Activated CD4-positive, alpha-beta memory T cell treated with anti-CD3 and anti-CD28 coated beads for 36 hours (primary cell): ENCODE measurements around the gene UTP25. TPM values are rescaled to one million over a fixed set of nuclear protein-coding genes. Genes with fewer than 3 reads are reported as not detected.

ENCODE experiments used
- CTCF ChIA-PET: fragments of 350-600 bp; sonication (Branson Sonifier 250); formaldehyde crosslinking; loops from one replicate; lab custom pipeline; 2021; ENCODE audit warnings: antibody characterized with exemption, inconsistent platforms; lab: Charles Lee
- POLR2A ChIA-PET: fragments of 350-600 bp; sonication (Branson Sonifier 250); formaldehyde crosslinking; loops from one replicate; lab custom pipeline; 2021; ENCODE audit warnings: antibody characterized with exemption; lab: Charles Lee
- DNase-seq: peaks from one replicate; pipeline ENCODE4 v3.0.0-alpha.2; 2020
- H3K27ac Mint-ChIP-seq: one replicate; pipeline ENCODE4 v1.8.0; 2021; ENCODE audit warnings: mixed read lengths
- H3K27me3 Mint-ChIP-seq: one replicate; pipeline ENCODE4 v1.8.0; 2021; ENCODE audit warnings: mixed read lengths
- H3K36me3 Mint-ChIP-seq: one replicate; pipeline ENCODE4 v1.8.0; 2021; ENCODE audit warnings: mixed read lengths
- H3K4me1 Mint-ChIP-seq: one replicate; pipeline ENCODE4 v1.8.0; 2021; ENCODE audit warnings: low read depth, mixed read lengths
- H3K4me3 Mint-ChIP-seq: one replicate; pipeline ENCODE4 v1.8.0; 2021; ENCODE audit warnings: mild to moderate bottlenecking, mixed read lengths
- H3K9me3 Mint-ChIP-seq: one replicate; pipeline ENCODE4 v1.8.0; 2021; ENCODE audit warnings: mixed read lengths
- intact Hi-C: fragments of 100-400 bp; cut with micrococcal nuclease; formaldehyde crosslinking; loops from one replicate; pipeline ENCODE4 v1.15.1; 2023
- total RNA-seq, 2 experiments: library from RNA; stranded (reverse); gene quantifications; one replicate each; pipeline ENCODE4 v1.2.3, GENCODE V29; 2021

Gene UTP25
- total RNA-seq, 2 experiments from 2014 or later, result 6.6 to 7.1 TPM

DNA sequence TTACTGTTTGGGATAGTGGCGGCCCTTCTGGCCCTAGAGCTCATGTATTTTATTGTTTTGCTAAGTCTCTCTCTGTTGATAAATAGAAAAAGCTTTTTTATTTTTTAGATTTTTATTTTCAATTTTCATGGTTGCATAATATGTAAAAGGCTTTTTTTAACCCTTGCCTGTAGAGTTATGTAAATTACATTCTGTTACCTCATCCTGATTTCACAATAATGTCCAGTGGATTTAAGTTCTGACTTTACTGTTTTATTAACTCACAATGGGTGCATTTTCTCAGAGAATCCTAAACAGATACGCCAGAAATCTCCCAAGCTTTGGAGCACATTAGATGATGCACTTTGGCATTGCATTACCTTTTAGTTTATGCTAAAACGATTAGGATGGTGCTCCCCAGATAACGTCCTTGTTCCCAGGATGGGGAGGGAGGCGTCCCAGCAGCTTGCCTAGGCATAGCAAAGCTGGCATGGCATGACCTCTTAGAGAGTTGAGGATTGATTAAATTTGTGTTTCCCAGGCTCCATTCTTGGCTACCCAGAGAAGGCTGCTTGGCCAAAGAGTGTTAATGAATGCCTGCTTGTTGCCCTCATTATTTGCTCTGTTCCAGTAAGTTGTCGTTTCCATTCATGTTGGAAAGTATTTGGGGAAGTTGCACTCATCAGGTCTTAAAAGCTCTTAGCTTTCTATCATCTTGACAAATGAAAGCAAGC lies 17.1 kb downstream of the UTP25 start:
- Mint-ChIP-seq H3K27me3 (no peaks in the 10 kb centered on the region), H3K4me1 (peaks cover 6% of the 10 kb centered on the region), H3K4me3 (no peak overlapping the region), H3K36me3 (peaks cover 53% of the 10 kb centered on the region), H3K27ac (no peak overlapping the region), H3K9me3 (no peaks in the 10 kb centered on the region)
- DNase-seq, result no peak
- ChIA-PET CTCF (interaction anchor here (1.9 to 2.7 kb wide), 2 partner anchors 15 to 22 kb away, joined by 8 to 11 read pairs; no protein-coding TSS in a partner anchor), POLR2A (no interaction called here)
- intact Hi-C loops, result no loop called here

- Mint-ChIP-seq H3K36me3 (peaks cover 48% of the 10 kb centered on the region), H3K27me3 (no peaks in the 10 kb centered on the region), H3K4me3 (no peak overlapping the region), H3K9me3 (no peaks in the 10 kb centered on the region), H3K27ac (no peak overlapping the region), H3K4me1 (peaks cover 1% of the 10 kb centered on the region)
- ChIA-PET CTCF (interaction anchor here (1.9 to 2.7 kb wide), 2 partner anchors 15 to 22 kb away, joined by 8 to 11 read pairs; no protein-coding TSS in a partner anchor), POLR2A (no interaction called here)
- intact Hi-C loops, result no loop called here
- no peak for DNase-seq
Measured at GRCh38 chr1:209845408-209845725, 17.6 kb downstream of the UTP25 start.

- Mint-ChIP-seq H3K4me1 (no peaks in the 10 kb centered on the region), H3K36me3 (peaks cover 37% of the 10 kb centered on the region), H3K9me3 (no peaks in the 10 kb centered on the region), H3K27me3 (no peaks in the 10 kb centered on the region), H3K4me3 (no peak overlapping the region), H3K27ac (no peak overlapping the region)
- no peak for DNase-seq
- intact Hi-C loops, result no loop called here
- ChIA-PET POLR2A (interaction anchor here (1.3 kb wide), 1 partner anchor 9 kb away, joined by 4 read pairs; no protein-coding TSS in a partner anchor), CTCF (interaction anchor here (0.9 to 1.7 kb wide), 3 partner anchors 10 to 26 kb away, joined by 4 to 5 read pairs (median 5); no protein-coding TSS in a partner anchor)
Measured at GRCh38 chr1:209849388-209849787, 21.6 kb downstream of the UTP25 start.

DNA sequence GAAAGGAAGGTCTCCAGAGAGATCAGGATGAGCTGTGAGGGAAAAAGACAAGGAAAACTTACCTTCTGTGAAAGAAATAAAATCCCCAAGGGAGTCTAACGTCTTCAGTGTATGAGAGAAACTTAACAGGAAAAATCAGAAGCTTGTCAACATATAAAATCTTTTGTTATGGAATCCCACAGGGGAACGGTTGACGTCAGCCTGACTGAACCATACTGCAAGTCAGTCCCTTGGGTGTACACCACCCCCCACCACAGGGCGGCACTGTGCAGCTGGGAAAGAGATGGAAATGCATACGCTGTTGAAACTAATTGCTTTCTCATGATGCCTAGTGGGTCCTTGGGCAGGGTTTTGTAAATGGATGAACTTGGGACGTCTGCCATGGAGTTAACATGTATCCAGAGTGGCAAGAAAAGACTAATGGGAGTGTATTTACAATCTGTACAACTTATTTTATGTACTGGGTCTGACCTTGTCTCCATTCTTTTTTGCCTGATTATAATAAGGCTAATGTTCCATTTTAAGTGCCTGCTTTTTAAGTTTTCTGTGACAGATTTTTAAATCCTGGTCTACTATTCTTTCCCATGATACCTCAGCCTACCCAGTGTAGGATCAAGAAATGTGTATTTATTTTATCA lies 22.7 kb downstream of the UTP25 start:
- Mint-ChIP-seq H3K4me1 (no peaks in the 10 kb centered on the region), H3K4me3 (no peak overlapping the region), H3K27me3 (no peaks in the 10 kb centered on the region), H3K36me3 (peaks cover 34% of the 10 kb centered on the region), H3K27ac (no peak overlapping the region), H3K9me3 (no peaks in the 10 kb centered on the region)
- ChIA-PET POLR2A (interaction anchor here (1.3 kb wide), 1 partner anchor 11 kb away, joined by 4 read pairs; no protein-coding TSS in a partner anchor), CTCF (interaction anchor here (0.8 to 1.7 kb wide), 5 partner anchors 10 to 29 kb away, joined by 3 to 5 read pairs (median 4); no protein-coding TSS in a partner anchor)
- intact Hi-C loops, result no loop called here
- DNase-seq, result peak; percentile 50

GRCh38 chr1:209853676-209854075 lies 25.9 kb downstream of the UTP25 start:
- CTCF ChIA-PET, result interaction anchor here (1.0 kb wide), 1 partner anchor 85 kb away, joined by 3 read pairs; no protein-coding TSS in a partner anchor

GRCh38 chr1:209854196-209854595 lies 26.4 kb downstream of the UTP25 start:
- no peaks in the 10 kb centered on the region for H3K9me3 Mint-ChIP-seq
- no peak for DNase-seq
- H3K27ac Mint-ChIP-seq, result no peak overlapping the region
- H3K4me1 Mint-ChIP-seq, result no peaks in the 10 kb centered on the region
- no peak overlapping the region for H3K4me3 Mint-ChIP-seq
- intact Hi-C loops, result no loop called here
- H3K36me3 Mint-ChIP-seq, result peaks cover 18% of the 10 kb centered on the region
- ChIA-PET POLR2A (interaction anchor here (0.6 kb wide), 1 partner anchor 16 kb away, joined by 3 read pairs; no protein-coding TSS in a partner anchor), CTCF (interaction anchor here (1.0 kb wide), 2 partner anchors 31 to 85 kb away, joined by 3 read pairs; no protein-coding TSS in a partner anchor)
- H3K27me3 Mint-ChIP-seq, result no peaks in the 10 kb centered on the region

More at GRCh38 chr1:209853676-209854075, 25.9 kb downstream of the UTP25 start:
- DNase-seq, result no peak
- Mint-ChIP-seq H3K27ac (no peak overlapping the region), H3K4me1 (no peaks in the 10 kb centered on the region), H3K27me3 (no peaks in the 10 kb centered on the region), H3K36me3 (peaks cover 18% of the 10 kb centered on the region), H3K4me3 (no peak overlapping the region), H3K9me3 (no peaks in the 10 kb centered on the region)
- POLR2A ChIA-PET, result interaction anchor here (0.6 kb wide), 1 partner anchor 15 kb away, joined by 3 read pairs; no protein-coding TSS in a partner anchor
- intact Hi-C loops, result no loop called here

DNA sequence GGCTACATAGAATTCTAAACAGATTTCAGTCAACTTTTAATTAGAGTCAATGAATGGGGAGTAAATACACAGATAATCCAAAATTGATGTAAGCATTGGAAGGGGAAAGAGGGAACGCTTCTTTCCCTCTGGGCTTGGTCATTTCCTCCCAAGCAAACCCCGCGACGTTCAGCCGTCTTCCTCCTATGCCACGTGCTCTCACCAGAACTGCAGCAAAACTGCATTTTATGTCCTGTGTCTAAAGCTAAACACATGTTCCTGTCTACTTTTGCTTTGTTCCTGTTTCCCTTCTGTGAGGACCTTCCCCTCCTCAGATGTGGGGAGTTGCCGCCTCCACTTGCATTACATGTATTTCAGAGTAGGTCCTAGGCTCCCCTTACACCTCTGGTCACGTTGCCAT lies 27.2 kb downstream of the UTP25 start:
- intact Hi-C loops, result no loop called here
- H3K27me3 Mint-ChIP-seq, result no peaks in the 10 kb centered on the region
- ChIA-PET POLR2A (no interaction called here), CTCF (interaction anchor here (1.0 kb wide), 2 partner anchors 32 to 86 kb away, joined by 3 read pairs; no protein-coding TSS in a partner anchor)
- H3K9me3 Mint-ChIP-seq, result no peaks in the 10 kb centered on the region
- no peak overlapping the region for H3K4me3 Mint-ChIP-seq
- no peak overlapping the region for H3K27ac Mint-ChIP-seq
- no peaks in the 10 kb centered on the region for H3K4me1 Mint-ChIP-seq
- DNase-seq, result no peak
- peaks cover 18% of the 10 kb centered on the region for H3K36me3 Mint-ChIP-seq

- ChIA-PET POLR2A (no interaction called here), CTCF (no interaction called here)
- Mint-ChIP-seq H3K9me3 (no peaks in the 10 kb centered on the region), H3K36me3 (peaks cover 18% of the 10 kb centered on the region), H3K4me1 (no peaks in the 10 kb centered on the region), H3K27me3 (no peaks in the 10 kb centered on the region), H3K27ac (no peak overlapping the region), H3K4me3 (no peak overlapping the region)
- DNase-seq, result no peak
- intact Hi-C loops, result no loop called here
Measured at GRCh38 chr1:209855623-209856022, 27.9 kb downstream of the UTP25 start.

DNA sequence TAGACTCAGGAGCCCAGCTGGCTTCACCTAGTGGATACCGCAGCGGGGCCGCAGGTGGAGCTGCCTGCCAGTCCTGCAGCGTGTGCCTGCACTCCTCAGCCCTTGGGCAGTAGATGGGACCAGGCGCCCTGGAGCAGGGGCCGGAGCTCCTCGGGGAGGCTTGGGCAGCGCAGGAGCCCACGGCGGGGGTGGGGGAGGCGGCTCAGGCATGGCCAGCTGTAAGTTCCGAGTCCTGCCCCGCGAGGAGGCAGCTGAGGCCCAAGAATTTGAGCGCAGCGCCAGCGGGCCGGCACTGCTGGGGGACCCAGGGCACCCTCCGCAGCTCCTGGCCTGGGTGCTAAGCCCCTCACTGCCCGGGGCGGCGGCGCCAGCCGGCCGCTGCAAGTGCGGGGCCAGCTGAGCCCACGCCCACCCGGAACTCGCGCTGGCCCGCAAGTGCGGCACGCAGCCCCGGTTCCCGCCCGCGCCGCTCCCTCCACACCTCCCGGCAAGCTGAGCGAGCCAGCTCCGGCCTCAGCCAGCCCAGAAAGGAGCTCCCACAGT lies 30.9 kb downstream of the UTP25 start:
- Mint-ChIP-seq H3K4me3 (no peak overlapping the region), H3K36me3 (peaks cover 1% of the 10 kb centered on the region), H3K27ac (no peak overlapping the region), H3K27me3 (peaks cover 10% of the 10 kb centered on the region), H3K4me1 (no peaks in the 10 kb centered on the region), H3K9me3 (no peaks in the 10 kb centered on the region)
- DNase-seq, result no peak
- intact Hi-C loops, result no loop called here
- POLR2A ChIA-PET, result no interaction called here
- CTCF ChIA-PET, result interaction anchor here (0.7 to 2.5 kb wide), 7 partner anchors 15 to 417 kb away, joined by 3 to 14 read pairs (median 4); no protein-coding TSS in a partner anchor

DNA sequence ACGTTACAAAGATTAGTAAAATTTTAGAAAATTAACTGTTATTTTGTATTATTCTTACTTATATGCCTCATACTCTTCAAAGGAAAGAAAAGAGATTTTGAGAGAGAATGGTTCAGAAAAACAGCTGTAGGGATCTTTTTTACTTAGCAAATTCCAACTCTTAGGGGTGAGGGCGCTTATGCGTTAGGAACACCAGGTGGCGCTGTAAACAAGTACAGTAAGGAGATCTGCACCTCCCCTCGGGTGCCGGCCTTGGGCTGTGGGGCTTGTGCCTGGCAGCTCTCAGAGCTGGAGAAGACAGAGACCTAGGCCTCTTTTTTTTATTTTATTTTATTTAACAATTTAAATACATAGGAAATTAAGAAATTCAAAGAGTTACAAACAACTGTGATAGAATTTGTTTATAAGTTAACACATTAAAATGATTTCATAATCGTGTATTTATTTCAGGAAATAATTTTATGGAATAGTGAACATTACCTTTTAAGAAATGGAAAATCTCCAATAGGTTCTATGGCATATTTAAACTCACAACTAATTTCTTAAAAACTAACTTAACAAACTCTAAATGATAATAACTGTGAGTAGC lies 32.6 kb downstream of the UTP25 start:
- CTCF ChIA-PET, result interaction anchor here (0.6 to 4.1 kb wide), 36 partner anchors 9 to 580 kb away, joined by 3 to 43 read pairs (median 4); partner anchors contain the start of gene SYT14
- H3K36me3 Mint-ChIP-seq, result no peaks in the 10 kb centered on the region

DNA sequence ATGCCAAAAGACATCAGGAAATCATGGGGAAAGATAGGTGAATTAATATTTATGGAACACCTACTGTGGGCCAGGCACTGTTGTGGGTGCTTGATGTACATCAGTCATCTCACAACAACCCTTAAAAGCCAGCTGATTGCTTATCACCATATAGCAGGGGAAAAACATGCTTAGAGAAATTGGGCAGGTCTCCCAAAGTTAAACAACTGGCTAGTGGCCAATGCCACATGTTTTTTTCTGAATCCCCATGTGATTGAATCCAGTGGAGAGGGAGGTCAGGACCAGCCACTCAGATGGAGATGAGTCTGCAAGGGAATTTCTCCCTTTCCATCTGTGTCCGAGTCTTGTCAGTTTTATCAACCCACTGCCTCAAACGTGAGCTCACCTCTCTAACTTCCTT lies 33.5 kb downstream of the UTP25 start:
- peaks cover 10% of the 10 kb centered on the region for H3K27me3 Mint-ChIP-seq
- POLR2A ChIA-PET, result no interaction called here
- no peak overlapping the region for H3K27ac Mint-ChIP-seq
- intact Hi-C loops, result loop anchor here (10.0 kb wide), 1 partner anchor 264 kb away; no protein-coding TSS in a partner anchor
- no peak for DNase-seq
- H3K9me3 Mint-ChIP-seq, result peaks cover under 1% of the 10 kb centered on the region
- no peaks in the 10 kb centered on the region for H3K4me1 Mint-ChIP-seq
- no peaks in the 10 kb centered on the region for H3K36me3 Mint-ChIP-seq
- no peak overlapping the region for H3K4me3 Mint-ChIP-seq
- CTCF ChIA-PET, result interaction anchor here (0.9 to 4.1 kb wide), 12 partner anchors 8 to 539 kb away, joined by 3 to 43 read pairs (median 6); no protein-coding TSS in a partner anchor

More for the DNA sequence above, 32.6 kb downstream of the UTP25 start:
- DNase-seq, result peak; percentile 78
- intact Hi-C loops, result loop anchor here (1.0 to 10.0 kb wide), 4 partner anchors 129 to 540 kb away; no protein-coding TSS in a partner anchor
- H3K4me3 Mint-ChIP-seq, result no peak overlapping the region
- H3K4me1 Mint-ChIP-seq, result no peaks in the 10 kb centered on the region
- H3K27me3 Mint-ChIP-seq, result peaks cover 10% of the 10 kb centered on the region
- no peak overlapping the region for H3K27ac Mint-ChIP-seq
- H3K9me3 Mint-ChIP-seq, result no peaks in the 10 kb centered on the region
- POLR2A ChIA-PET, result no interaction called here
